ENCODE results near the gene THRA. TPM values are rescaled to one million over a fixed set of nuclear protein-coding genes. Genes with fewer than 3 reads are reported as not detected.

THRA gene
- polyA plus RNA-seq, 1 of the 3 experiments (the other 2 are of a cell fraction), result 23.1 TPM

DNA sequence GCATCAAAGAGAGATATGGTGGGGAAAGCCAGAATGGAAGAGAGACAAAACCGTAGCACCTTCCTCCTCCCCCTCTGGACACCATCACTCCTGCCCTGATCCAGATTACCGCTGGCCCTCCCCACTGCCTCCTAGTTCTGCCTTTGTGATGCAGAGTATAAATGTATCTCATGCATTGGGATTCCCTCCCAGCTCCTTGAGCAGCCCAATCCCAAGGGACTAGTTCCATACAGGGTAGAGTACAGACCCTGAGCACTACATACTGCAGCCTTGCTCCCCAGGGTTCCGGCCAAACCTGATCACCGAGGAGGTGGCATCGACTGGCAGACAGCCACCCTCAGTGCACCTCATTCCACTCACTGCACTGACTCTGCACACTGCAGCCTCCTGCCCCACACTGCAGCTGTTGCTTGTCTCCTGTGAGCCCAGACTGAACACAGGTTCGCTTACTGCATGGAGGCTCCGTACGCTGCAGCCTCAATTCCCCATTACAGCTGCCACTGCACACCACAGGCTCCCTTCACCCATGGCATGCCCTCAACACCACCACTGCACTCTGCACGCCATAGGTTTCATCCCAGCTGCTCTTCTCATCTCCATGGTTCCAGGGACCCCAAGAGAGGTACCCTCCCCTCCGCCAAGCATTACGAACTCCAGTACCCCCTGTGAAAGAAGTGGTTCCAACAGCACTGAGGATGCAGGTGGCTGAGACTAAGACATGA lies 1.7 kb upstream of the THRA start:
- peaks cover 13 to 30% of the 10 kb centered on the region in 2 experiments; a peak in 3 of 4 replicates for H3K4me1 ChIP-seq (ENCODE audit: control insufficient read depth in 1 of 2, insufficient read depth in 2 of 2, low read depth in 1 of 2, low read length in 1 of 2)
- H3K79me2 ChIP-seq (ENCODE audit: insufficient read depth), result peaks cover 11% of the 10 kb centered on the region; the same call in 1 of the 2 replicates
- H3K9ac ChIP-seq, result no peak overlapping the region
- H2AFZ ChIP-seq (ENCODE audit: low read depth), result no peak overlapping the region
- H3K4me2 ChIP-seq, result no peak overlapping the region
- no peak overlapping the region for H3K4me3 ChIP-seq (ENCODE audit: low read depth in 2 of 2, low read length in 1 of 2)
- 85% methylated on average over 11 of the region's 11 CpGs for WGBS (ENCODE audit: low lambda C conversion rate)
- no peak for DNase-seq
- ChIA-PET CTCF (interaction anchor here (0.7 to 12.8 kb wide), 8 partner anchors 13 to 50 kb away, joined by 3 to 160 read pairs (median 6); no protein-coding TSS in a partner anchor), POLR2A (no interaction called here)
- H3K27me3 ChIP-seq (ENCODE audit: insufficient read depth), result no peaks in the 10 kb centered on the region
- H3K9me2 ChIP-seq, result no peaks in the 10 kb centered on the region
- no peaks in the 10 kb centered on the region for H3K36me3 ChIP-seq (replicated peaks in 1 of 2; ENCODE audit: control insufficient read depth in 1 of 2, insufficient read depth in 2 of 2, low read length in 1 of 2)
- no peaks in the 10 kb centered on the region for H4K20me1 ChIP-seq (ENCODE audit: insufficient read depth)
- H3K9me3 ChIP-seq, result no peaks in the 10 kb centered on the region
- no peak overlapping the region for H3K27ac ChIP-seq (ENCODE audit: low read depth in 2 of 2, low read length in 1 of 2)
- peaks cover 3% of the 10 kb centered on the region for H3F3A ChIP-seq (replicated peaks; ENCODE audit: insufficient read depth)
- no peak for TF ChIP-seq ZBTB33 (IDR thresholded peaks at IDR 0.05; ENCODE audit: borderline replicate concordance, low read depth)

DNA sequence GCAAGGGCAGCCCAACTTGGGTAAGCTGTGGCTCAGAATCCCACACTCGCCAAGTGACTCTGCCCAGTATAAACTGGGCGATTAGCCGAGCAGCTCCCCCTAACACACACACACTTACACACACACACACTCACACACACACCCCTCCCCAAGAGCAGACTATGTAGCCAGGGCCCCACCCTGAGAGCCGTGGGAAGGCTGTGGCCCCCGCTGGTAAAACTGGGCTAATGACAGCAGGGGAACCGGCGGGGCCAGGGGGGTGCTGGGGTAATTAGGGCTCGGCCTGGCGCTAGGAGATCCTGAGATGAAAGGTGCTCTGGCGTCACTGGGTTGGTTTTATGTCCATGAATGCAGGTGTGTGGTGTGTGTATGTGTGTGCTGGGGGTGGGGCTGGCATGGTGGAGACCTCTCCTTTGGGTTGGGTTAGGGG lies 1.1 kb upstream of the THRA start:
- Histone ChIP-seq H3K4me1 (ENCODE audit: control insufficient read depth in 1 of 2, insufficient read depth in 2 of 2, low read depth in 1 of 2, low read length in 1 of 2) (peaks cover 13 to 32% of the 10 kb centered on the region in 2 experiments; a peak in 3 of 4 replicates), H2AFZ (ENCODE audit: low read depth) (no peak overlapping the region), H3K79me2 (ENCODE audit: insufficient read depth) (peaks cover 17% of the 10 kb centered on the region; the same call in 1 of the 2 replicates), H3K9ac (no peak overlapping the region), H3K27me3 (ENCODE audit: insufficient read depth) (no peaks in the 10 kb centered on the region), H3K9me3 (no peaks in the 10 kb centered on the region), H3K36me3 (replicated peaks in 1 of 2; ENCODE audit: control insufficient read depth in 1 of 2, insufficient read depth in 2 of 2, low read length in 1 of 2) (no peaks in the 10 kb centered on the region), H3K4me3 (ENCODE audit: low read depth in 2 of 2, low read length in 1 of 2) (no peak overlapping the region), H3F3A (replicated peaks; ENCODE audit: insufficient read depth) (peaks cover 3% of the 10 kb centered on the region), H4K20me1 (ENCODE audit: insufficient read depth) (no peaks in the 10 kb centered on the region), H3K9me2 (no peaks in the 10 kb centered on the region), H3K27ac (ENCODE audit: low read depth in 2 of 2, low read length in 1 of 2) (no peak overlapping the region), H3K4me2 (no peak overlapping the region)
- TF ChIP-seq YY1 (IDR thresholded peaks at IDR 0.05; ENCODE audit: low read depth) (no peak), GATA2 (CRISPR knock-in tag; IDR thresholded peaks at IDR 0.05) (no peak), JUND (IDR thresholded peaks at IDR 0.05) (no peak), GABPA (IDR thresholded peaks at IDR 0.05; ENCODE audit: low read depth) (no peak), EZH2phosphoT487 (IDR thresholded peaks at IDR 0.05; ENCODE audit: borderline replicate concordance, low read depth) (no peak), FOSL2 (IDR thresholded peaks at IDR 0.05; ENCODE audit: borderline replicate concordance, low read depth) (no peak), MAX (IDR thresholded peaks at IDR 0.05; ENCODE audit: low read depth) (no peak), MXI1 (IDR thresholded peaks at IDR 0.05; ENCODE audit: low read depth, low read length) (no peak)
- no peak for DNase-seq
- ChIA-PET POLR2A (interaction anchor here (1.6 kb wide), 1 partner anchor 51 kb away, joined by 4 read pairs; no protein-coding TSS in a partner anchor), CTCF (interaction anchor here (0.7 to 12.8 kb wide), 15 partner anchors 11 to 229 kb away, joined by 3 to 160 read pairs (median 4); no protein-coding TSS in a partner anchor)
- WGBS (ENCODE audit: low lambda C conversion rate), result 83% methylated on average over 10 of the region's 10 CpGs

Measured in SK-N-SH (cell line).